Natural killer cell (primary cell): ENCODE data around the gene CUEDC1. TPM values are rescaled to one million over a fixed set of nuclear protein-coding genes. Genes with fewer than 3 reads are reported as not detected.
A peak's percentile ranks its signal among the peaks of the same experiment; 100 is the strongest.
"Not testable (repeated sequence)": the region's sequence is repeated elsewhere in the genome, so short reads cannot be mapped to it uniquely, and the experiment has no call there.

Source experiments
- ATAC-seq, 3 donors: fragments of 150-1000 bp in 2 of 3; fragments of 200-7000 bp in 1 of 3; cut with Tn5 transposase; 1 replicate in 1 of 3; 2 replicates in 2 of 3; pipeline ENCODE4 v1.10.0; 2021; ENCODE audit warnings: mild to moderate bottlenecking in 2 of 3, moderate library complexity in 2 of 3
- DNase-seq, 2 donors: peaks; one replicate each; pipeline versions ENCODE4 v3.0.0 to v3.0.0-alpha.2; 2013 to 2021; ENCODE audit warnings: mixed read lengths in 1 of 2
- H3K27ac ChIP-seq: one replicate; pipeline ENCODE4 v1.5.1; 2013; ENCODE audit warnings: mild to moderate bottlenecking, low read length
- H3K27me3 ChIP-seq: one replicate; pipeline ENCODE4 v1.6.1; 2013; ENCODE audit warnings: low read length; ENCODE audit not compliant: control insufficient read depth, insufficient read depth
- H3K36me3 ChIP-seq: one replicate; pipeline ENCODE4 v1.6.1; 2013; ENCODE audit warnings: low read length; ENCODE audit not compliant: control insufficient read depth, insufficient read depth
- H3K4me1 ChIP-seq: one replicate; pipeline ENCODE4 v1.6.1; 2013; ENCODE audit warnings: low read length; ENCODE audit not compliant: control insufficient read depth, insufficient read depth
- H3K4me3 ChIP-seq: one replicate; pipeline ENCODE4 v1.5.1; 2013; ENCODE audit warnings: low read length
- H3K9me3 ChIP-seq: one replicate; pipeline ENCODE4 v1.6.1; 2013; ENCODE audit warnings: low read length; ENCODE audit not compliant: control insufficient read depth, insufficient read depth
- H3K27ac Mint-ChIP-seq, 2 donors: one replicate each; pipeline ENCODE4 v1.8.0; 2022; ENCODE audit warnings: mild to moderate bottlenecking in 2 of 2, mixed read lengths in 2 of 2, moderate library complexity in 1 of 2
- H3K27me3 Mint-ChIP-seq, 2 donors: one replicate each; pipeline ENCODE4 v1.8.0; 2022; ENCODE audit warnings: low read depth in 2 of 2, mixed read lengths in 2 of 2
- H3K36me3 Mint-ChIP-seq: one replicate; pipeline ENCODE4 v1.8.0; 2022; ENCODE audit warnings: mixed read lengths
- H3K4me1 Mint-ChIP-seq, 2 donors: one replicate each; pipeline ENCODE4 v1.8.0; 2022; ENCODE audit warnings: mixed read lengths in 2 of 2
- H3K4me3 Mint-ChIP-seq: one replicate; pipeline ENCODE4 v1.8.0; 2022; ENCODE audit warnings: mild to moderate bottlenecking, moderate library complexity, mixed read lengths
- H3K9me3 Mint-ChIP-seq, 2 donors: one replicate each; pipeline ENCODE4 v1.8.0; 2022; ENCODE audit warnings: mixed read lengths in 2 of 2
- WGBS: methylation state at CpG from one replicate; pipeline ENCODE4 v1.1.7; 2013; ENCODE audit warnings: missing lambda C conversion rate; ENCODE audit not compliant: insufficient coverage; 5-methylcytosine and 5-hydroxymethylcytosine counted together
- intact Hi-C: fragments of 100-400 bp; cut with micrococcal nuclease; formaldehyde crosslinking; loops from one replicate; pipeline ENCODE4 v1.14.2; 2022
- total RNA-seq, 4 donors: library from RNA; stranded (reverse); fragments of 120-200 nt in 1 of 4; gene quantifications; one replicate each; pipeline versions ENCODE4 v1.2.3 to v1.2.4, GENCODE V29; 2013 to 2022
- TF ChIP-seq, protein P1 (sequence below): fragments of 200-600 bp; IDR thresholded peaks from one replicate; pipeline ENCODE4 v1.8.0; 2022; ENCODE audit warnings: antibody characterized with exemption

Gene CUEDC1
- total RNA-seq, 3 donors from 2014 or later (not counting 1 experiment from before 2014, with no cell fraction given) = 1.5 to 3.7 (median 2.6) TPM

GRCh38 chr17:57849163-57849873 is 105.9 kb downstream of the CUEDC1 start:
- Histone ChIP-seq H3K27ac (peak overlapping the region; percentile 91), H3K4me3 (peak overlapping the region; percentile 77), H3K4me1 (peaks cover 18% of the 10 kb centered on the region), H3K27me3 (no peaks in the 10 kb centered on the region), H3K9me3 (no peaks in the 10 kb centered on the region), H3K36me3 (peaks cover 6% of the 10 kb centered on the region)
- Mint-ChIP-seq H3K9me3 (no peaks in the 10 kb centered on the region), H3K36me3 (no peaks in the 10 kb centered on the region), H3K27me3 (no peaks in the 10 kb centered on the region), H3K27ac (peak overlapping the region; percentile 98 to 99), H3K4me1 (peaks cover 33 to 36% of the 10 kb centered on the region in 2 donors), H3K4me3 (peak overlapping the region; percentile 99)
- 20% methylated on average over 27 of the region's 27 CpGs for WGBS
- TF ChIP-seq, protein P1, sequence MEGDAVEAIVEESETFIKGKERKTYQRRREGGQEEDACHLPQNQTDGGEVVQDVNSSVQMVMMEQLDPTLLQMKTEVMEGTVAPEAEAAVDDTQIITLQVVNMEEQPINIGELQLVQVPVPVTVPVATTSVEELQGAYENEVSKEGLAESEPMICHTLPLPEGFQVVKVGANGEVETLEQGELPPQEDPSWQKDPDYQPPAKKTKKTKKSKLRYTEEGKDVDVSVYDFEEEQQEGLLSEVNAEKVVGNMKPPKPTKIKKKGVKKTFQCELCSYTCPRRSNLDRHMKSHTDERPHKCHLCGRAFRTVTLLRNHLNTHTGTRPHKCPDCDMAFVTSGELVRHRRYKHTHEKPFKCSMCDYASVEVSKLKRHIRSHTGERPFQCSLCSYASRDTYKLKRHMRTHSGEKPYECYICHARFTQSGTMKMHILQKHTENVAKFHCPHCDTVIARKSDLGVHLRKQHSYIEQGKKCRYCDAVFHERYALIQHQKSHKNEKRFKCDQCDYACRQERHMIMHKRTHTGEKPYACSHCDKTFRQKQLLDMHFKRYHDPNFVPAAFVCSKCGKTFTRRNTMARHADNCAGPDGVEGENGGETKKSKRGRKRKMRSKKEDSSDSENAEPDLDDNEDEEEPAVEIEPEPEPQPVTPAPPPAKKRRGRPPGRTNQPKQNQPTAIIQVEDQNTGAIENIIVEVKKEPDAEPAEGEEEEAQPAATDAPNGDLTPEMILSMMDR = no peak
- DNase-seq (no peak), ATAC-seq (peak in 1 of 3 donors; percentile 5)
- intact Hi-C loops = no loop called here

- over 99% methylated on average over 16 of the region's 32 CpGs for WGBS
- H3K9me3 ChIP-seq, H3K4me3 Mint-ChIP-seq, ATAC-seq, H3K27me3 ChIP-seq, H3K9me3 Mint-ChIP-seq, intact Hi-C loops, H3K27me3 Mint-ChIP-seq, DNase-seq, H3K36me3 Mint-ChIP-seq, H3K4me3 ChIP-seq, H3K27ac Mint-ChIP-seq, H3K27ac ChIP-seq, H3K36me3 ChIP-seq: not testable (repeated sequence)
- H3K4me1 Mint-ChIP-seq = peaks cover 33 to 42% of the 10 kb centered on the region in 2 donors
- H3K4me1 ChIP-seq = peaks cover 13% of the 10 kb centered on the region
Observed at GRCh38 chr17:57846056-57846945, 108.9 kb downstream of the CUEDC1 start.

DNA sequence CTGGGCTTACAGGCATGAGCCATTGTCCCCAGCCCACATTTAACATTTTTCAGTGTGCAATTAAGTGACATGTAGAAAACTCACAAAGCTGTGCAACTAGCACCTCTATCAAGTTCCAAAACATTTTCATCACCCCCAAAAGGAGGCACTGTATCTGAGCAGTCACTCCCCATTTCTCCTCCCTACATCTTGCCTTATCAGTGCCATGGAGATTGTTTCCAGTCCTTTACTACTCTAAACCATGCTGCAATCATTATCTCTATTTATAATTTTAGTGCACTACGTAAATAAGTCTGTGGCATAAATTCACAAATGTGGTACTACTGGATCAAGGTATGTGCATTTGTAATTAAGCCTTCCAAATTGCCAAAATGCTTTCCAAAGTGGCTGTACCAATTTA is 112.9 kb downstream of the CUEDC1 start:
- H3K9me3 ChIP-seq = no peaks in the 10 kb centered on the region
- no CpG with 5 or more reads among the region's 1 CpG for WGBS
- H3K27ac ChIP-seq = no peak overlapping the region
- TF ChIP-seq, protein P1 = no peak
- H3K4me3 ChIP-seq = no peak overlapping the region
- no peak overlapping the region for H3K27ac Mint-ChIP-seq
- DNase-seq (no peak), ATAC-seq (no peak)
- peaks cover 5 to 13% of the 10 kb centered on the region in 2 donors for H3K4me1 Mint-ChIP-seq
- H3K27me3 Mint-ChIP-seq = no peaks in the 10 kb centered on the region
- no peaks in the 10 kb centered on the region for H3K4me1 ChIP-seq
- H3K36me3 ChIP-seq = peaks cover 38% of the 10 kb centered on the region
- no peak overlapping the region for H3K4me3 Mint-ChIP-seq
- H3K9me3 Mint-ChIP-seq = no peaks in the 10 kb centered on the region
- intact Hi-C loops = no loop called here
- peaks cover 8% of the 10 kb centered on the region for H3K36me3 Mint-ChIP-seq
- no peaks in the 10 kb centered on the region for H3K27me3 ChIP-seq

GRCh38 chr17:57839571-57839923 is 115.7 kb downstream of the CUEDC1 start:
- Mint-ChIP-seq H3K27me3 (no peaks in the 10 kb centered on the region), H3K4me1 (peaks cover 5% of the 10 kb centered on the region in 2 donors), H3K9me3 (no peaks in the 10 kb centered on the region), H3K36me3 (peaks cover 8% of the 10 kb centered on the region), H3K4me3 (no peak overlapping the region), H3K27ac (no peak overlapping the region)
- Histone ChIP-seq H3K9me3 (no peaks in the 10 kb centered on the region), H3K36me3 (peaks cover 38% of the 10 kb centered on the region), H3K4me1 (no peaks in the 10 kb centered on the region), H3K27me3 (no peaks in the 10 kb centered on the region), H3K27ac (no peak overlapping the region), H3K4me3 (no peak overlapping the region)
- ATAC-seq (no peak), DNase-seq (no peak)
- intact Hi-C loops = no loop called here
- TF ChIP-seq, protein P1 = no peak
- WGBS = 93% methylated on average over 6 of the region's 6 CpGs
